Endothelial cell of umbilical vein (primary cell): ENCODE data around the gene PAPPA2. TPM values are rescaled to one million over a fixed set of nuclear protein-coding genes. Genes with fewer than 3 reads are reported as not detected.

Source experiments
- BruUV-seq: library from RNA; stranded (reverse); fragments of 400-500 nt; replicated peaks from 2 replicates; lab custom pipeline; 2021; lab: Mats Ljungman, UMichigan
- CTCF ChIA-PET: fragments of 300-600, 350-600 bp; sonication (Branson Sonifier 250); formaldehyde crosslinking; loops from one replicate; lab custom pipeline; 2021; ENCODE audit warnings: antibody characterized with exemption, inconsistent platforms; lab: Charles Lee
- POLR2A ChIA-PET: fragments of 300-600, 350-600 bp; sonication (Branson Sonifier 250); formaldehyde crosslinking; loops from one replicate; lab custom pipeline; 2021; ENCODE audit warnings: antibody characterized with exemption, inconsistent platforms; lab: Charles Lee
- DNase-seq: peaks from one replicate; pipeline ENCODE4 v3.0.0-alpha.2; 2011; ENCODE audit warnings: low read depth, low spot score
- FAIRE-seq: peaks from 2 replicates; lab custom pipeline; 2011; peaks lifted over from hg19 to GRCh38; lab: Jason Lieb, UNC
- H2AFZ ChIP-seq: 2 replicates; pipeline ENCODE4 v1.6.0; 2012; ENCODE audit warnings: low read depth, low read length, control low read depth, inconsistent platforms
- H3K27ac ChIP-seq: 2 replicates; pipeline ENCODE4 v1.5.1; 2011; ENCODE audit warnings: low read depth, mild to moderate bottlenecking, control low read depth, low read length, moderate library complexity; ENCODE audit not compliant: insufficient read depth
- H3K27me3 ChIP-seq, 2 experiments: 2 replicates each; pipeline versions ENCODE4 v1.6.0 to v1.6.1; 2011; ENCODE audit warnings: low read length in 2 of 2, mixed read lengths in 1 of 2; ENCODE audit not compliant: control insufficient read depth in 2 of 2, insufficient read depth in 2 of 2
- H3K36me3 ChIP-seq, 2 experiments: 2 replicates in 1 of 2; 3 replicates in 1 of 2; pipeline ENCODE4 v1.5.1; 2011; ENCODE audit warnings: low read length in 2 of 2, mild to moderate bottlenecking in 1 of 2, moderate library complexity in 1 of 2; ENCODE audit not compliant: control insufficient read depth in 2 of 2, insufficient read depth in 2 of 2; ENCODE audit errors: extremely low read depth in 1 of 2
- H3K4me1 ChIP-seq: 3 replicates; pipeline ENCODE4 v1.5.1; 2011; ENCODE audit warnings: mild to moderate bottlenecking, low read length; ENCODE audit not compliant: control insufficient read depth, insufficient read depth; ENCODE audit errors: extremely low read depth
- H3K4me2 ChIP-seq: 2 replicates; pipeline ENCODE4 v1.6.1; 2011; ENCODE audit warnings: low read length, control low read depth, mixed read lengths; ENCODE audit not compliant: insufficient read depth
- H3K4me3 ChIP-seq, 3 experiments: fragments of 200-600 bp in 1 of 3; sonication (generic), shearing (Covaris generic) in 1 of 3; replicated peaks in 1 of 3; 2 replicates each; pipeline ENCODE4 v1.5.1; 2011 to 2016; ENCODE audit warnings: control low read depth in 3 of 3, low read length in 3 of 3, mild to moderate bottlenecking in 2 of 3, inconsistent platforms in 1 of 3, low read depth in 1 of 3, moderate library complexity in 1 of 3; ENCODE audit not compliant: insufficient read depth in 1 of 3
- H3K79me2 ChIP-seq: 2 replicates; pipeline ENCODE4 v1.6.0; 2012; ENCODE audit warnings: low read length, inconsistent platforms; ENCODE audit not compliant: control insufficient read depth, insufficient read depth
- H3K9ac ChIP-seq: replicated peaks from 2 replicates; pipeline ENCODE3; 2011; ENCODE audit warnings: low read length, control low read depth; ENCODE audit not compliant: insufficient read depth; ENCODE audit errors: extremely low read depth
- H3K9me1 ChIP-seq: replicated peaks from 3 replicates; pipeline ENCODE4 v1.6.0; 2011; ENCODE audit warnings: mild to moderate bottlenecking, low read length; ENCODE audit not compliant: control insufficient read depth, insufficient read depth; ENCODE audit errors: extremely low read depth
- H3K9me3 ChIP-seq: replicated peaks from 2 replicates; pipeline ENCODE4 v1.5.1; 2012; ENCODE audit warnings: low read length, inconsistent platforms; ENCODE audit not compliant: control insufficient read depth, insufficient read depth
- H4K20me1 ChIP-seq: replicated peaks from 2 replicates; pipeline ENCODE3; 2011; ENCODE audit warnings: mild to moderate bottlenecking, low read length; ENCODE audit not compliant: control insufficient read depth, insufficient read depth; ENCODE audit errors: extremely low read depth
- CTCF ChIP-seq, 2 donors: IDR thresholded peaks; 1 replicate in 1 of 2; 2 replicates in 1 of 2; pipeline ENCODE4 v1.5.1; 2011; ENCODE audit warnings: low read length in 2 of 2, mild to moderate bottlenecking in 2 of 2, moderate library complexity in 2 of 2, control low read depth in 1 of 2, inconsistent platforms in 1 of 2, low read depth in 1 of 2; ENCODE audit not compliant: insufficient read depth in 1 of 2; ENCODE audit errors: extremely low read depth in 1 of 2
- EZH2 ChIP-seq: IDR thresholded peaks from 2 replicates; pipeline ENCODE4 v1.6.1; 2012; ENCODE audit warnings: borderline replicate concordance, low read depth, mild to moderate bottlenecking, moderate library complexity, low read length, inconsistent platforms; ENCODE audit not compliant: severe bottlenecking
- FOS ChIP-seq: IDR thresholded peaks from 2 replicates; pipeline ENCODE4 v1.6.1; 2011; ENCODE audit warnings: mild to moderate bottlenecking, low read length, moderate library complexity, borderline replicate concordance; ENCODE audit not compliant: insufficient read depth
- GATA2 ChIP-seq: IDR thresholded peaks from 2 replicates; pipeline ENCODE4 v1.7.0; 2011; ENCODE audit warnings: low read depth, mild to moderate bottlenecking, moderate library complexity, mixed read lengths, low read length; ENCODE audit not compliant: insufficient read length, insufficient read depth
- JUN ChIP-seq: IDR thresholded peaks from 2 replicates; pipeline ENCODE4 v1.6.1; 2011; ENCODE audit warnings: borderline replicate concordance, low read depth; ENCODE audit not compliant: insufficient read length, insufficient read depth
- MAX ChIP-seq: IDR thresholded peaks from 2 replicates; pipeline ENCODE4 v1.6.1; 2011; ENCODE audit not compliant: insufficient read depth, insufficient read length
- MYC ChIP-seq: IDR thresholded peaks from one replicate; pipeline ENCODE4 v1.6.1; 2011; ENCODE audit warnings: mild to moderate bottlenecking, low read depth, low read length
- POLR2A ChIP-seq: IDR thresholded peaks from 2 replicates; pipeline ENCODE4 v1.6.1; 2012; ENCODE audit warnings: low read depth, mild to moderate bottlenecking, control low read depth, low read length
- POLR2AphosphoS5 ChIP-seq: IDR thresholded peaks from 2 replicates; pipeline ENCODE4 v1.6.1; 2012; ENCODE audit warnings: low read depth, mild to moderate bottlenecking, control low read depth, low read length, moderate library complexity; ENCODE audit not compliant: insufficient read depth
- dilution Hi-C: fragments of 300-500 bp; cut with MboI; formaldehyde crosslinking; loops from one replicate; pipeline ENCODE4 v1.15.0; 2019; ENCODE audit warnings: low sequenced_read_pairs; ENCODE audit not compliant: extremely low pct_ligation_motif_present
- intact Hi-C: fragments of 100-400 bp; cut with micrococcal nuclease; formaldehyde crosslinking; loops from one replicate; pipeline ENCODE4 v1.10.0; 2022
- polyA plus RNA-seq, 4 experiments: library from polyadenylated mRNA; depleted of rRNA in 3 of 4; stranded (reverse) in 3 of 4; unstranded in 1 of 4; fragments of >200 nt; gene quantifications; 2 replicates each; pipeline versions ENCODE4 v1.2.1 to v1.2.3, GENCODE V29; 2011 to 2012; ENCODE audit warnings: missing spikeins in 1 of 4
- total RNA-seq: library from RNA; stranded (reverse); gene quantifications from 2 replicates; pipeline ENCODE4 v1.2.3, GENCODE V29; 2021

Gene PAPPA2
- total and polyA plus RNA-seq, 2 donors (not counting 3 experiments of a cell fraction or from before 2014, with no cell fraction given): not detected

GRCh38 chr1:176694713-176695112 lies 231.7 kb downstream of the PAPPA2 start:
- no peak for DNase-seq
- Histone ChIP-seq H3K36me3 (no peaks in the 10 kb centered on the region), H3K4me1 (no peaks in the 10 kb centered on the region), H3K4me2 (no peak overlapping the region), H3K9ac (no peak overlapping the region), H3K9me3 (no peaks in the 10 kb centered on the region), H3K27me3 (no peaks in the 10 kb centered on the region), H2AFZ (no peak overlapping the region), H3K27ac (no peak overlapping the region), H3K9me1 (no peaks in the 10 kb centered on the region), H3K4me3 (no peak overlapping the region), H3K79me2 (no peaks in the 10 kb centered on the region), H4K20me1 (no peaks in the 10 kb centered on the region)
- intact Hi-C loops: no loop called here
- TF ChIP-seq EZH2 (no peak), CTCF (IDR thresholded peaks at IDR 0.05; ENCODE audit: extremely low read depth in 1 of 2, insufficient read depth in 1 of 2, low read depth in 1 of 2, low read length in 2 of 2) (no peak), MAX (no peak), GATA2 (no peak), MYC (no peak), FOS (no peak), JUN (no peak), POLR2AphosphoS5 (no peak), POLR2A (no peak)
- ChIA-PET CTCF (no interaction called here), POLR2A (no interaction called here)
- no peak for FAIRE-seq
- BruUV-seq: no TSS peak
- dilution Hi-C loops: no loop called here
